ENCODE results near the gene BCL7A. TPM values are rescaled to one million over a fixed set of nuclear protein-coding genes. Genes with fewer than 3 reads are reported as not detected.

The BCL7A gene
- total and polyA plus RNA-seq, 2 of the 8 experiments (the other 6 are each of a cell fraction or from before 2014, with no cell fraction given) = 11.9 to 12.7 TPM

DNA sequence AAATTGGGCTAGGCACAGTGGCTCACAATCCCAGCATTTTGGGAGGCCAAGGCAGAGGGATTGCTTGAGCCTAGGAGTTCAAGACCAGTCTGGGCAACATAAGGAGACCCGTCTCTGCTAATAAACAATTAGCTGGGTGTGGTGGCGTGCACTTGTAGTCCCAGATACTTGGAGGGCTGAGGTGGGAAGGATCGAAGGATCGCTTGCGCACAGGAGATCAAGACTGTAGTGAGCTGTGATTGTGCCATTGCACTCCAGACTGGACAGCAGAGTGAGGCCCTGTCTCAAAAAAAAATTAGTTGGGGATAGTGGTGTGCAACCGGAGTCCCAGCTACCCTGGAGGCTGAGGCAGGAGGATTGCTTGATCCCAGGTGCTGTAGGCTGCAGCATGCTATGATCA, 38.7 kb upstream of the BCL7A start:
- no peak overlapping the region for H2BK20ac ChIP-seq (ENCODE audit: low read length)
- no peak overlapping the region for H2AFZ ChIP-seq (ENCODE audit: low read length)
- H3K4me2 ChIP-seq (ENCODE audit: insufficient read depth in 1 of 2, low read depth in 2 of 2, low read length in 2 of 2) = no peak overlapping the region
- CTCF ChIA-PET (ENCODE audit: partially characterized antibody) = interaction anchor here (0.6 to 1.3 kb wide), 7 partner anchors 9 to 159 kb away, joined by 3 to 9 read pairs (median 3); partner anchors contain the start of gene CFAP251
- no peaks in the 10 kb centered on the region for H3K9me3 ChIP-seq (ENCODE audit: insufficient read depth in 2 of 2, low read depth in 1 of 2, low read length in 1 of 2)
- H3K18ac ChIP-seq (ENCODE audit: extremely low read depth, low read length) = no peak overlapping the region
- no peaks in the 10 kb centered on the region for H3K23me2 ChIP-seq (ENCODE audit: low read depth, low read length)
- no peak overlapping the region for H3K4ac ChIP-seq (replicated peaks; ENCODE audit: insufficient read length, low read depth, low read length)
- no peak overlapping the region for H2AK5ac ChIP-seq (ENCODE audit: low read depth, low read length)
- DNase-seq (ENCODE audit: low read depth in 1 of 2, low spot score in 2 of 2) (no peak), FAIRE-seq (no peak)
- H3K79me1 ChIP-seq (ENCODE audit: low read depth, low read length) = no peaks in the 10 kb centered on the region
- H3K4me1 ChIP-seq (replicated peaks in 1 of 4; ENCODE audit: control insufficient read depth in 3 of 4, insufficient read depth in 4 of 4, low read length in 3 of 4) = no peaks in the 10 kb centered on the region; a peak in 1 of 7 replicates
- WGBS, 2 experiments (ENCODE audit: extremely low coverage in 1 of 2, insufficient coverage in 1 of 2, insufficient read length in 1 of 2, insufficient replicate concordance in 2 of 2, low coverage in 1 of 2, low lambda C conversion rate in 2 of 2, missing lambda C conversion rate in 1 of 2) = 97% methylated on average over 6 of the region's 6 CpGs; no CpG with 5 or more reads in 1 of the 2 experiments
- H4K8ac ChIP-seq (ENCODE audit: extremely low read depth, insufficient read depth, low read length) = no peak overlapping the region
- no peak overlapping the region for H3K23ac ChIP-seq (ENCODE audit: insufficient read length)
- TF ChIP-seq YY1 (IDR thresholded peaks at IDR 0.05; ENCODE audit: low read depth, low read length) (no peak), CBX8 (IDR thresholded peaks at IDR 0.05; ENCODE audit: borderline replicate concordance, low read depth, low read length) (no peak)
- TF ChIP-seq, protein P1, sequence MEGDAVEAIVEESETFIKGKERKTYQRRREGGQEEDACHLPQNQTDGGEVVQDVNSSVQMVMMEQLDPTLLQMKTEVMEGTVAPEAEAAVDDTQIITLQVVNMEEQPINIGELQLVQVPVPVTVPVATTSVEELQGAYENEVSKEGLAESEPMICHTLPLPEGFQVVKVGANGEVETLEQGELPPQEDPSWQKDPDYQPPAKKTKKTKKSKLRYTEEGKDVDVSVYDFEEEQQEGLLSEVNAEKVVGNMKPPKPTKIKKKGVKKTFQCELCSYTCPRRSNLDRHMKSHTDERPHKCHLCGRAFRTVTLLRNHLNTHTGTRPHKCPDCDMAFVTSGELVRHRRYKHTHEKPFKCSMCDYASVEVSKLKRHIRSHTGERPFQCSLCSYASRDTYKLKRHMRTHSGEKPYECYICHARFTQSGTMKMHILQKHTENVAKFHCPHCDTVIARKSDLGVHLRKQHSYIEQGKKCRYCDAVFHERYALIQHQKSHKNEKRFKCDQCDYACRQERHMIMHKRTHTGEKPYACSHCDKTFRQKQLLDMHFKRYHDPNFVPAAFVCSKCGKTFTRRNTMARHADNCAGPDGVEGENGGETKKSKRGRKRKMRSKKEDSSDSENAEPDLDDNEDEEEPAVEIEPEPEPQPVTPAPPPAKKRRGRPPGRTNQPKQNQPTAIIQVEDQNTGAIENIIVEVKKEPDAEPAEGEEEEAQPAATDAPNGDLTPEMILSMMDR (IDR thresholded peaks at IDR 0.05; ENCODE audit: control extremely low read depth in 1 of 3, insufficient read depth in 1 of 3, low read depth in 1 of 3, low read length in 3 of 3) = no peak
- H3K4me3 ChIP-seq (ENCODE audit: extremely low read depth in 1 of 4, insufficient read depth in 2 of 4, low read depth in 3 of 4, low read length in 4 of 4) = no peak overlapping the region
- no peaks in the 10 kb centered on the region for H3K36me3 ChIP-seq (ENCODE audit: control insufficient read depth in 2 of 4, insufficient read depth in 4 of 4, low read length in 3 of 4)
- H3K9ac ChIP-seq (replicated peaks in 1 of 4; ENCODE audit: extremely low read depth in 1 of 4, low read depth in 3 of 4, low read length in 3 of 4) = no peak overlapping the region
- no peak overlapping the region for H3K56ac ChIP-seq (replicated peaks; ENCODE audit: insufficient read length, low read depth, low read length)
- H3K14ac ChIP-seq (ENCODE audit: insufficient read length) = no peak overlapping the region
- H2BK12ac ChIP-seq (ENCODE audit: low read depth, low read length) = no peak overlapping the region
- no peaks in the 10 kb centered on the region for H4K20me1 ChIP-seq (replicated peaks in 1 of 2; ENCODE audit: control insufficient read depth in 1 of 2, insufficient read depth in 2 of 2, low read length in 2 of 2)
- no peak overlapping the region for H3K27ac ChIP-seq (ENCODE audit: low read depth, low read length)
- H3K27me3 ChIP-seq (replicated peaks in 1 of 4; ENCODE audit: control insufficient read depth in 3 of 4, extremely low read depth in 1 of 4, insufficient read depth in 3 of 4, low read length in 3 of 4) = no peaks in the 10 kb centered on the region
- no peak overlapping the region for H2BK15ac ChIP-seq (ENCODE audit: low read length)
- no peak overlapping the region for H4K5ac ChIP-seq (ENCODE audit: insufficient read length, low read depth, low read length)
- H2BK120ac ChIP-seq (replicated peaks; ENCODE audit: low read depth, low read length) = no peak overlapping the region
- H4K91ac ChIP-seq (replicated peaks; ENCODE audit: insufficient read length, low read length) = no peak overlapping the region
- H2BK5ac ChIP-seq (ENCODE audit: low read depth, low read length) = no peak overlapping the region
- POLR2A ChIA-PET (ENCODE audit: partially characterized antibody) = interaction anchor here (1.0 kb wide), 1 partner anchor 13 kb away, joined by 3 read pairs; no protein-coding TSS in a partner anchor
- no peaks in the 10 kb centered on the region for H3K79me2 ChIP-seq (ENCODE audit: control insufficient read depth in 1 of 2, insufficient read depth in 2 of 2, low read length in 2 of 2)
